HG03108 (cell line): Measurements from ENCODE around the gene PRELID1.

ENCODE experiments used
- ATAC-seq: cut with Tn5 transposase; IDR thresholded peaks from one replicate; pipeline ENCODE4 v1.9.1; 2021; ENCODE audit warnings: moderate library complexity; ENCODE audit not compliant: unreplicated experiment

The PRELID1 gene

GRCh38 chr5:177312649-177313181, 9.1 kb downstream of the PRELID1 start:
- ATAC-seq: peak; percentile 20

- ATAC-seq: no peak
These were observed 10.1 kb downstream of the PRELID1 start for GRCh38 chr5:177313561-177314259.

- no peak for ATAC-seq
These were observed 11.1 kb downstream of the PRELID1 start for GRCh38 chr5:177314376-177315342.

GRCh38 chr5:177315411-177315810, 11.8 kb downstream of the PRELID1 start:
- no peak for ATAC-seq

- no peak for ATAC-seq
These were observed 12.4 kb downstream of the PRELID1 start for GRCh38 chr5:177316005-177316404.

- no peak for ATAC-seq
These were observed 14.4 kb downstream of the PRELID1 start for GRCh38 chr5:177317959-177318377.

GRCh38 chr5:177319913-177320588, 16.5 kb downstream of the PRELID1 start:
- ATAC-seq: no peak

GRCh38 chr5:177320879-177321278, 17.3 kb downstream of the PRELID1 start:
- no peak for ATAC-seq

GRCh38 chr5:177325868-177326381, 22.3 kb downstream of the PRELID1 start:
- ATAC-seq: no peak

GRCh38 chr5:177327539-177328522, 24.2 kb downstream of the PRELID1 start:
- ATAC-seq: no peak

- no peak for ATAC-seq
These were observed 25.1 kb downstream of the PRELID1 start for GRCh38 chr5:177328545-177329231.

GRCh38 chr5:177329883-177330282, 26.3 kb downstream of the PRELID1 start:
- no peak for ATAC-seq

- no peak for ATAC-seq
These were observed 27.6 kb downstream of the PRELID1 start for GRCh38 chr5:177330991-177331842.

GRCh38 chr5:177332031-177332895, 28.7 kb downstream of the PRELID1 start:
- ATAC-seq: no peak

- ATAC-seq: no peak
These were observed 29.3 kb downstream of the PRELID1 start for GRCh38 chr5:177332896-177333260.

GRCh38 chr5:177333420-177334154, 30.0 kb downstream of the PRELID1 start:
- ATAC-seq: no peak

- ATAC-seq: no peak
These were observed 30.6 kb downstream of the PRELID1 start for GRCh38 chr5:177334155-177334551.
